ENCODE results near the gene EXTL1.
"Not testable (repeated sequence)": the region's sequence is repeated elsewhere in the genome, so short reads cannot be mapped to it uniquely, and the experiment has no call there.

Gene EXTL1, protein sequence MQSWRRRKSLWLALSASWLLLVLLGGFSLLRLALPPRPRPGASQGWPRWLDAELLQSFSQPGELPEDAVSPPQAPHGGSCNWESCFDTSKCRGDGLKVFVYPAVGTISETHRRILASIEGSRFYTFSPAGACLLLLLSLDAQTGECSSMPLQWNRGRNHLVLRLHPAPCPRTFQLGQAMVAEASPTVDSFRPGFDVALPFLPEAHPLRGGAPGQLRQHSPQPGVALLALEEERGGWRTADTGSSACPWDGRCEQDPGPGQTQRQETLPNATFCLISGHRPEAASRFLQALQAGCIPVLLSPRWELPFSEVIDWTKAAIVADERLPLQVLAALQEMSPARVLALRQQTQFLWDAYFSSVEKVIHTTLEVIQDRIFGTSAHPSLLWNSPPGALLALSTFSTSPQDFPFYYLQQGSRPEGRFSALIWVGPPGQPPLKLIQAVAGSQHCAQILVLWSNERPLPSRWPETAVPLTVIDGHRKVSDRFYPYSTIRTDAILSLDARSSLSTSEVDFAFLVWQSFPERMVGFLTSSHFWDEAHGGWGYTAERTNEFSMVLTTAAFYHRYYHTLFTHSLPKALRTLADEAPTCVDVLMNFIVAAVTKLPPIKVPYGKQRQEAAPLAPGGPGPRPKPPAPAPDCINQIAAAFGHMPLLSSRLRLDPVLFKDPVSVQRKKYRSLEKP

GRCh38 chr1:26021647-26022403, at the start of gene EXTL1:
TSS of gene EXTL1 (plus strand) at chr1:26021775. CDS start at chr1:26022647, 872 bp downstream.
- DNase-seq: no peak

GRCh38 chr1:25971811-25972180, 49.8 kb upstream of the EXTL1 start:
- DNase-seq: no peak

GRCh38 chr1:25973610-25974321, 47.8 kb upstream of the EXTL1 start:
- no peak for DNase-seq

GRCh38 chr1:25977801-25978200, 43.8 kb upstream of the EXTL1 start:
- no peak for DNase-seq

DNA sequence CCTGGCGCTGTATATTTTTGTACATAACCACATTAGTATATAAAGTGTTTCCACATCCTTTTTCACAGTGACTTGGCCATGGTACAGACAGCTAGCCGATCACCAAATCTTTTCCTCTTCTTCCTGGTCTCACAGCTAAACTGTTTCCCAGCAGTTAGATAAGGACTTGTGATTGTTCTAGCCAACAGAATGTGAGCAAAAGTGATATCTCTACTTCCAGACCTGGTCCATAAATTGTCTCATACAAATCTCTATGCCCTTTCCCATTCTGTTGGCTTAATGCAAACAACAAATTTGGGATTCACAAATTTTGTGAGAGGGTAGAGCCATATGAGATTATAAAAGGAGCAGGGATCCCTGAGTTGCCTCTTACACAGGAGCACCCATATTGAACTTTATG, 43.2 kb upstream of the EXTL1 start:
- DNase-seq: no peak

GRCh38 chr1:25979210-25979609, 42.4 kb upstream of the EXTL1 start:
- no peak for DNase-seq

GRCh38 chr1:25985171-25985570, 36.4 kb upstream of the EXTL1 start:
- no peak for DNase-seq

GRCh38 chr1:25985670-25986069, 35.9 kb upstream of the EXTL1 start:
- DNase-seq: no peak

DNA sequence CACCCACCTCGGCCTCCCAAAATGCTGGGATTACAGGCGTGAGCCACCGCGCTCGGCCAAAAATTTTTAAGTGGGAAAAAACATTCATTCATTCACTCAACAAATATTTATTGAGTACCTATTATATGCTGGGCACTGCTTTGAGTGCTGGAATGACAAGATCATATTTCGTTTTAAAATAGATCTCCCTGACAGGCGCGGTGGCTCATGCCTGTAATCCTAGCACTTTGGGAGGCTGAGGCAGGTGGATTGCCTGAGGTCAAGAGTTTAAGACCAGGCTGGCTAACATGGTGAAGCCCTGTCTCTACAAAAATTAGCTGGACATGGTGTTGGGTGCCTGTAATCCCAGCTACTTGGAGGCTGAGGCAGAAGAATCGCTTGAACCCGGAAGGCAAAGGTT, 34.8 kb upstream of the EXTL1 start:
- not testable (repeated sequence) for DNase-seq

GRCh38 chr1:25987951-25988350, 33.6 kb upstream of the EXTL1 start:
- no peak for DNase-seq

DNA sequence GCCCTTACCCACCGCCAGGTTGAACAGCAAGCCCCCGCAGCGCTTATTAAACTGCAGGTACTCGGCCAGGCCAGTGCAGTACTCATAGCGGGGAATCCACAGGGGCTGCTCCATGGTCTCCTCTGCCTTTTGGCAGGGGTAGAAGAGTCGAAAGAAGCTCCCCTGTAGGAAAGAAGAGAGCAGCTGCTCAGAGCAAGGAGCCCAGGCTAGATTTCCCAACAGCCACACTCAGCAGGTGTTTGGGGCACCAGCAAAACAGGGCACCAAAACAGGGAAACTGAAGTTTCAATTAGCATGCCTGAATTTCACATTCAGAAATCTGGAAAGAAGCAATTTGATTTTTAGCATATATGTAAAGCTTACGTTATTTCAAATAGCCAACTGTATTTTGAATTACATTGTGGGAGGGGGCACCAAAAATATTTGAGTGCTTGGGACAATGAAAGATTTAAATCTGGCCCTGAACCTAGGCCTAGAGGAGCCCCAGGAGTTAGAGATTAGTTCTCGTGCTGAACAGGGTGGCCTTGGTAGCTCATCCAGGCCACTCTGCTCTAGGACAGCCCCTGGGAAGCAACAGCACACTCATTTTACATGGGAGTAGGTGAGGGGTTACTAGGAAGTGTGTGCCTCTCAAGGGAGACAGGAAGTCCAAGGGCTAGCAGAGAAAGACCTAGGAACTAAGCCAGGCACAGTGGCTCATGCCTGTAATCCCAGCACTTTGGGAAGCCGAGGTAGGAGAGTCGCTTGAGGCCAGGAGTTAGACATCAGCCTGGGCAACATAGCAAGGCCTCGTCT, 31.9 kb upstream of the EXTL1 start:
- DNase-seq: no peak

DNA sequence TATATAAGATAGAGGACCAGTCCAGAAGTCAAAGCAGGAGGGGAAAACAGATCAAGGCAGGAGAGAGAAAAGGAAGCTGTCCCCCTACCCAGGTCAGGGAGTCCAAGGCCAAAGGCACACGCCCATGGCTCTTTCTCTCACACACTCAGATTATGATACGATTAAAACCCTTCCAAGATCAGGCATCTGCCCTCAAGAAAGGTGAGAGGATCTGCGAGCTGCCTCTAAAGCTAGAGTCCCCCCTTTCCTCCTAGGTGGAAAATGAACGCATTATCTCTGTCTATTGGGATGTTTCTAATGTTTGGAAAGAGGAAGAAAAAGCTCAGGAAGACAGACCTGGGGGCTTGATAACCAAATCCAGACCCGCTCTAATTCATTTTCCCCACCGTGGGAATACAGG, 31.3 kb upstream of the EXTL1 start:
- DNase-seq: no peak

GRCh38 chr1:25990702-25991395, 30.7 kb upstream of the EXTL1 start:
- DNase-seq: peak; percentile 51

- no peak for DNase-seq
These were observed 29.5 kb upstream of the EXTL1 start for GRCh38 chr1:25991937-25992688.

GRCh38 chr1:25992689-25993171, 28.8 kb upstream of the EXTL1 start:
- no peak for DNase-seq

- no peak for DNase-seq
These were observed 28.2 kb upstream of the EXTL1 start for GRCh38 chr1:25993197-25993951.

- DNase-seq: no peak
These were observed 27.0 kb upstream of the EXTL1 start for GRCh38 chr1:25994402-25995150.

- DNase-seq: no peak
These were observed 24.4 kb upstream of the EXTL1 start for GRCh38 chr1:25996966-25997827.
